Hepatocyte (in vitro differentiated cells): ENCODE results near the gene KCNJ14. TPM values are rescaled to one million over a fixed set of nuclear protein-coding genes. Genes with fewer than 3 reads are reported as not detected.
"Not testable (repeated sequence)": the region's sequence is repeated elsewhere in the genome, so short reads cannot be mapped to it uniquely, and the experiment has no call there.

ENCODE experiments used
- DNase-seq: peaks from one replicate; pipeline ENCODE4 v3.0.0-alpha.2; 2016; ENCODE audit warnings: low spot score
- H2AFZ ChIP-seq: fragments of 200-600 bp; sonication (generic); 2 replicates; pipeline ENCODE4 v1.6.0; 2016; ENCODE audit warnings: antibody characterized with exemption, mild to moderate bottlenecking
- H3K27ac ChIP-seq: fragments of 200-600 bp; sonication (generic); 2 replicates; pipeline ENCODE4 v1.5.1; 2016; ENCODE audit warnings: mild to moderate bottlenecking
- H3K27me3 ChIP-seq: fragments of 200-600 bp; sonication (generic); 2 replicates; pipeline ENCODE4 v1.6.1; 2016
- H3K36me3 ChIP-seq: fragments of 200-600 bp; sonication (generic); replicated peaks from 2 replicates; pipeline ENCODE4 v1.5.1; 2016; ENCODE audit warnings: low read depth; ENCODE audit not compliant: insufficient read depth
- H3K4me1 ChIP-seq: fragments of 200-600 bp; sonication (generic); 2 replicates; pipeline ENCODE4 v1.5.1; 2016; ENCODE audit warnings: mild to moderate bottlenecking, moderate library complexity; ENCODE audit not compliant: insufficient read depth
- H3K4me2 ChIP-seq: fragments of 200-600 bp; sonication (generic); 2 replicates; pipeline ENCODE4 v1.6.0; 2016
- H3K4me3 ChIP-seq: fragments of 200-600 bp; sonication (generic); 2 replicates; pipeline ENCODE4 v1.5.1; 2016; ENCODE audit warnings: mild to moderate bottlenecking
- H3K79me2 ChIP-seq: fragments of 200-600 bp; sonication (generic); 2 replicates; pipeline ENCODE4 v1.6.0; 2017; ENCODE audit warnings: mild to moderate bottlenecking
- H3K9me2 ChIP-seq: fragments of 200-600 bp; sonication (generic); replicated peaks from 2 replicates; pipeline ENCODE4 v1.6.0; 2017; ENCODE audit warnings: mild to moderate bottlenecking; ENCODE audit not compliant: insufficient read depth
- H3K9me3 ChIP-seq: fragments of 200-600 bp; sonication (generic); 2 replicates; pipeline ENCODE4 v1.5.1; 2016; ENCODE audit warnings: low read depth, mild to moderate bottlenecking
- H4K20me1 ChIP-seq: fragments of 200-600 bp; sonication (generic); 2 replicates; pipeline ENCODE4 v1.6.0; 2016; ENCODE audit warnings: mild to moderate bottlenecking; ENCODE audit not compliant: insufficient read depth, poor library complexity, severe bottlenecking
- CTCF ChIP-seq: fragments of 200-600 bp; sonication (generic); IDR thresholded peaks from 2 replicates; pipeline ENCODE4 v1.5.1; 2016; ENCODE audit warnings: antibody characterized with exemption, mild to moderate bottlenecking; ENCODE audit not compliant: poor library complexity
- EZH2 ChIP-seq: fragments of 200-600 bp; sonication (generic); IDR thresholded peaks from 2 replicates; pipeline ENCODE4 v1.6.1; 2016; ENCODE audit warnings: antibody characterized with exemption, mild to moderate bottlenecking, borderline replicate concordance
- EZH2phosphoT487 ChIP-seq: fragments of 200-600 bp; sonication (generic); IDR thresholded peaks from one replicate; pipeline ENCODE4 v1.6.1; 2018; ENCODE audit warnings: antibody characterized with exemption, mild to moderate bottlenecking, low read depth, moderate library complexity; ENCODE audit not compliant: unreplicated experiment, severe bottlenecking
- WGBS: methylation state at CpG from one replicate; pipeline ENCODE4 v1.1.6; 2016; ENCODE audit warnings: low lambda C conversion rate; ENCODE audit errors: missing lambda C conversion rate; 5-methylcytosine and 5-hydroxymethylcytosine counted together
- polyA plus RNA-seq: library from polyadenylated mRNA; unstranded; fragments of >200 nt; fragmentation: Nextera tagmentation; extraction: Ambion mirVana; gene quantifications from 2 replicates; pipeline ENCODE4 v1.2.1, GENCODE V29; 2016
- total RNA-seq: library from RNA; depleted of rRNA; stranded (reverse); fragments of >200 nt; gene quantifications from 2 replicates; pipeline ENCODE4 v1.2.3, GENCODE V29; 2014

The KCNJ14 gene
- total and polyA plus RNA-seq, 2 experiments from 2014 or later = 0.70 to 1.1 TPM

GRCh38 chr19:48484931-48485612 lies 29.7 kb downstream of the KCNJ14 start:
- no peaks in the 10 kb centered on the region for H3K9me2 ChIP-seq
- no peak overlapping the region for H3K27ac ChIP-seq
- H3K4me3 ChIP-seq = no peak overlapping the region
- no peak overlapping the region for H2AFZ ChIP-seq
- TF ChIP-seq EZH2 = no peak
- TF ChIP-seq CTCF = no peak
- TF ChIP-seq EZH2phosphoT487 = no peak
- WGBS = 92% methylated on average over 32 of the region's 37 CpGs
- H3K36me3 ChIP-seq = no peaks in the 10 kb centered on the region
- H4K20me1 ChIP-seq = no peaks in the 10 kb centered on the region
- no peaks in the 10 kb centered on the region for H3K27me3 ChIP-seq
- peaks cover 8% of the 10 kb centered on the region for H3K4me1 ChIP-seq
- no peak for DNase-seq
- no peaks in the 10 kb centered on the region for H3K9me3 ChIP-seq
- H3K79me2 ChIP-seq = no peaks in the 10 kb centered on the region
- no peak overlapping the region for H3K4me2 ChIP-seq

GRCh38 chr19:48486706-48487105 lies 31.3 kb downstream of the KCNJ14 start:
- DNase-seq, H3K27ac ChIP-seq, H2AFZ ChIP-seq, H3K4me3 ChIP-seq, H3K79me2 ChIP-seq, H3K9me2 ChIP-seq, H3K9me3 ChIP-seq, H3K36me3 ChIP-seq, H4K20me1 ChIP-seq, H3K27me3 ChIP-seq, H3K4me2 ChIP-seq: not testable (repeated sequence)
- WGBS = 80% methylated on average over 8 of the region's 10 CpGs
- peaks cover 12% of the 10 kb centered on the region for H3K4me1 ChIP-seq

- no peaks in the 10 kb centered on the region for H3K27me3 ChIP-seq
- no peaks in the 10 kb centered on the region for H4K20me1 ChIP-seq
- no peak overlapping the region for H3K4me3 ChIP-seq
- no peak for DNase-seq
- H3K27ac ChIP-seq = no peak overlapping the region
- TF ChIP-seq EZH2phosphoT487 = no peak
- no peak for TF ChIP-seq CTCF
- TF ChIP-seq EZH2 = no peak
- H3K9me3 ChIP-seq = no peaks in the 10 kb centered on the region
- H3K9me2 ChIP-seq = no peaks in the 10 kb centered on the region
- no peak overlapping the region for H2AFZ ChIP-seq
- H3K79me2 ChIP-seq = no peaks in the 10 kb centered on the region
- no peaks in the 10 kb centered on the region for H3K36me3 ChIP-seq
- WGBS = 82% methylated on average over 6 of the region's 6 CpGs
- peaks cover 14% of the 10 kb centered on the region for H3K4me1 ChIP-seq
- H3K4me2 ChIP-seq = no peak overlapping the region
Observed at GRCh38 chr19:48487544-48487943, 32.2 kb downstream of the KCNJ14 start.

- H3K27ac ChIP-seq = no peak overlapping the region
- no peaks in the 10 kb centered on the region for H3K36me3 ChIP-seq
- no peaks in the 10 kb centered on the region for H3K9me2 ChIP-seq
- H3K4me1 ChIP-seq = peaks cover 14% of the 10 kb centered on the region
- 88% methylated on average over 8 of the region's 8 CpGs for WGBS
- H3K4me2 ChIP-seq = no peak overlapping the region
- H3K4me3 ChIP-seq = no peak overlapping the region
- TF ChIP-seq CTCF (no peak), EZH2 (no peak), EZH2phosphoT487 (no peak)
- H3K27me3 ChIP-seq = no peaks in the 10 kb centered on the region
- H3K9me3 ChIP-seq = no peaks in the 10 kb centered on the region
- no peaks in the 10 kb centered on the region for H3K79me2 ChIP-seq
- H4K20me1 ChIP-seq = no peaks in the 10 kb centered on the region
- no peak for DNase-seq
- no peak overlapping the region for H2AFZ ChIP-seq
Observed at GRCh38 chr19:48487948-48488347, 32.6 kb downstream of the KCNJ14 start.

- DNase-seq, H3K27ac ChIP-seq, H3K4me2 ChIP-seq, H4K20me1 ChIP-seq, H2AFZ ChIP-seq, H3K79me2 ChIP-seq, H3K9me3 ChIP-seq, H3K36me3 ChIP-seq, H3K9me2 ChIP-seq, H3K27me3 ChIP-seq, H3K4me3 ChIP-seq: not testable (repeated sequence)
- peaks cover 14% of the 10 kb centered on the region for H3K4me1 ChIP-seq
- 89% methylated on average over 7 of the region's 7 CpGs for WGBS
Observed at GRCh38 chr19:48488478-48488877, 33.1 kb downstream of the KCNJ14 start.
